Erythroblast (primary cell): ENCODE data around the gene RDH14.

Experiments used
- GATA1 ChIP-seq: IDR thresholded peaks from 2 replicates; pipeline ENCODE4 v1.6.1; 2011; ENCODE audit warnings: low read depth, mild to moderate bottlenecking, control low read depth, low read length, moderate library complexity
- POLR2A ChIP-seq: IDR thresholded peaks from 2 replicates; pipeline ENCODE4 v1.6.1; 2011; ENCODE audit warnings: mild to moderate bottlenecking, low read length

- TF ChIP-seq POLR2A = no peak
- no peak for TF ChIP-seq GATA1
Measured at GRCh38 chr2:18583905-18584607, 23.6 kb upstream of the RDH14 start.
